Mesenchymal stem cell (in vitro differentiated cells and primary cell): ENCODE results near the gene OR4K2. TPM values are rescaled to one million over a fixed set of nuclear protein-coding genes. Genes with fewer than 3 reads are reported as not detected.
"Not testable (repeated sequence)": the region's sequence is repeated elsewhere in the genome, so short reads cannot be mapped to it uniquely, and the experiment has no call there.

Experiments used
- DNase-seq: peaks from one replicate; pipeline ENCODE4 v3.0.0-alpha.2; 2013
- H2AFZ ChIP-seq: one replicate; pipeline ENCODE4 v1.6.1; 2013; ENCODE audit warnings: low read depth, mild to moderate bottlenecking, control low read depth, inconsistent platforms, low read length, moderate library complexity
- H2AK5ac ChIP-seq: 2 replicates; pipeline ENCODE4 v1.6.1; 2013; ENCODE audit warnings: low read length, moderate library complexity, mild to moderate bottlenecking, inconsistent platforms; ENCODE audit not compliant: severe bottlenecking
- H2BK120ac ChIP-seq: one replicate; pipeline ENCODE4 v1.6.1; 2013; ENCODE audit warnings: low read depth, mild to moderate bottlenecking, inconsistent platforms, low read length, moderate library complexity
- H2BK12ac ChIP-seq, 2 experiments: one replicate each; pipeline ENCODE4 v1.6.1; 2013; ENCODE audit warnings: inconsistent platforms in 2 of 2, low read length in 2 of 2, mild to moderate bottlenecking in 2 of 2, moderate library complexity in 2 of 2, control low read depth in 1 of 2
- H2BK15ac ChIP-seq: one replicate; pipeline ENCODE4 v1.6.1; 2013; ENCODE audit warnings: mild to moderate bottlenecking, low read depth, inconsistent platforms; ENCODE audit not compliant: poor library complexity, severe bottlenecking
- H2BK5ac ChIP-seq: 2 replicates; pipeline ENCODE4 v1.6.1; 2013; ENCODE audit warnings: low read depth, mild to moderate bottlenecking, low read length, control low read depth, inconsistent platforms; ENCODE audit not compliant: poor library complexity, severe bottlenecking
- H3K14ac ChIP-seq, 2 experiments: one replicate each; pipeline ENCODE4 v1.6.1; 2013; ENCODE audit warnings: inconsistent platforms in 2 of 2, low read length in 2 of 2, control low read depth in 1 of 2, mild to moderate bottlenecking in 1 of 2, moderate library complexity in 1 of 2
- H3K18ac ChIP-seq, 2 experiments: one replicate each; pipeline ENCODE4 v1.6.1; 2013; ENCODE audit warnings: inconsistent platforms in 2 of 2, low read length in 2 of 2, control low read depth in 1 of 2, low read depth in 1 of 2, mild to moderate bottlenecking in 1 of 2
- H3K23ac ChIP-seq, 2 experiments: one replicate each; pipeline ENCODE4 v1.6.1; 2013; ENCODE audit warnings: inconsistent platforms in 2 of 2, low read length in 2 of 2, mild to moderate bottlenecking in 2 of 2, moderate library complexity in 2 of 2, control low read depth in 1 of 2
- H3K27ac ChIP-seq: 2 replicates; pipeline ENCODE4 v1.5.1; 2013; ENCODE audit warnings: mild to moderate bottlenecking, moderate library complexity, low read length, control low read depth, inconsistent platforms; ENCODE audit not compliant: poor library complexity, severe bottlenecking
- H3K27me3 ChIP-seq, 2 experiments: 2 replicates each; pipeline versions ENCODE4 v1.6.1 to v1.7.0; 2013; ENCODE audit warnings: low read length in 2 of 2, mild to moderate bottlenecking in 2 of 2, moderate library complexity in 2 of 2, control low read depth in 1 of 2, inconsistent platforms in 1 of 2; ENCODE audit not compliant: control insufficient read depth in 1 of 2, insufficient read depth in 1 of 2
- H3K36me3 ChIP-seq, 2 experiments: 2 replicates each; pipeline versions ENCODE4 v1.6.1 to v1.7.0; 2013; ENCODE audit warnings: low read length in 2 of 2, control low read depth in 1 of 2, inconsistent platforms in 1 of 2, low read depth in 1 of 2, mild to moderate bottlenecking in 1 of 2; ENCODE audit not compliant: insufficient read depth in 2 of 2, control insufficient read depth in 1 of 2
- H3K4ac ChIP-seq, 2 experiments: one replicate each; pipeline ENCODE4 v1.6.1; 2013; ENCODE audit warnings: inconsistent platforms in 2 of 2, low read length in 2 of 2, mild to moderate bottlenecking in 2 of 2, moderate library complexity in 2 of 2, control low read depth in 1 of 2, low read depth in 1 of 2
- H3K4me1 ChIP-seq: 2 replicates; pipeline ENCODE4 v1.6.1; 2013; ENCODE audit warnings: low read depth, low read length, control low read depth; ENCODE audit not compliant: control insufficient read depth, insufficient read depth
- H3K4me2 ChIP-seq: 2 replicates; pipeline ENCODE4 v1.6.1; 2013; ENCODE audit warnings: low read length, mild to moderate bottlenecking, inconsistent platforms; ENCODE audit not compliant: poor library complexity, severe bottlenecking
- H3K4me3 ChIP-seq, 2 experiments: 2 replicates each; pipeline versions ENCODE4 v1.5.1 to v1.7.0; 2013; ENCODE audit warnings: low read length in 2 of 2, mild to moderate bottlenecking in 2 of 2, control low read depth in 1 of 2, low read depth in 1 of 2; ENCODE audit not compliant: insufficient read depth in 1 of 2
- H3K79me1 ChIP-seq: replicated peaks from 2 replicates; pipeline ENCODE4 v1.6.1; 2013; ENCODE audit warnings: mild to moderate bottlenecking, control low read depth, low read length, inconsistent platforms; ENCODE audit not compliant: poor library complexity, severe bottlenecking
- H3K9ac ChIP-seq: 2 replicates; pipeline ENCODE4 v1.7.0; 2013; ENCODE audit warnings: mild to moderate bottlenecking, low read length, moderate library complexity
- H3K9me3 ChIP-seq: 2 replicates; pipeline ENCODE4 v1.7.0; 2013; ENCODE audit warnings: mild to moderate bottlenecking, low read length; ENCODE audit not compliant: control insufficient read depth
- H4K8ac ChIP-seq: one replicate; pipeline ENCODE4 v1.6.1; 2013; ENCODE audit warnings: inconsistent platforms, mild to moderate bottlenecking, low read length, moderate library complexity
- H4K91ac ChIP-seq: one replicate; pipeline ENCODE4 v1.6.1; 2013; ENCODE audit warnings: mild to moderate bottlenecking, low read length, inconsistent platforms
- WGBS: methylation state at CpG from one replicate; pipeline ENCODE4 v1.1.7; 2013; ENCODE audit warnings: mixed read lengths; 5-methylcytosine and 5-hydroxymethylcytosine counted together
- polyA plus RNA-seq, 2 experiments: library from polyadenylated mRNA; stranded (reverse); fragments of 200-250 nt; gene quantifications; one replicate each; pipeline ENCODE4 v1.2.3, GENCODE V29; 2013

The OR4K2 gene
- not detected for polyA plus RNA-seq (2013, experiment 1 of 2)
- polyA plus RNA-seq (2013, experiment 2 of 2), result not detected

DNA sequence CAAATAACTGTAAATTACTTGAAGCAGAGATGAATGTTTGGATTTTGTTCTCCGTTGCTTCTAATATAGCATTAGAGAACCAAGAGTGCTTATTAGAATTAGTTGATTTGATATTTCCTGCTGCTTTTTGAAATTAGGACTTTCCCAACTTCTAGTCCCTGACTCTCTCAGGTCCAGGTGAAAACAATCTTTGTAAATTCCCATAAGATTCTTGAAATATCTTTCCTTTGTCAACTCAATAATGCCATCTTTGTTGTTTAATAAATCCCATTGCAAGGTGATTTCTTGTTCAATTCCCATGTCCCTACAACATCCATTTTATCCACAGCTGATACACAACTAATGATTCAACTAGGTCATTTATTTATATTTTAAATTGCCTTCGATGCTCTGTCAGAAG, at the start of gene OR4K2:
Gene OR4K2, plus strand, starts transcription at position 301 of the 400 bp plus-strand sequence. CDS start 1,126 bp downstream, outside the sequence.
- no peak within 1 kb of the TSS for H4K91ac ChIP-seq
- H3K4me1 ChIP-seq, result no peaks in the 10 kb centered on the region
- H2BK12ac ChIP-seq, result no peak within 1 kb of the TSS
- H2AK5ac ChIP-seq, result no peak within 1 kb of the TSS
- no peak within 1 kb of the TSS for H4K8ac ChIP-seq
- no peak within 1 kb of the TSS for H2BK120ac ChIP-seq
- H3K18ac ChIP-seq, result no peak within 1 kb of the TSS
- no peak within 1 kb of the TSS for H2AFZ ChIP-seq
- no peak within 1 kb of the TSS for H3K23ac ChIP-seq
- DNase-seq, result no peak
- H2BK15ac ChIP-seq, result no peak within 1 kb of the TSS
- no peak within 1 kb of the TSS for H3K9ac ChIP-seq
- no peak within 1 kb of the TSS for H3K14ac ChIP-seq
- H3K79me1 ChIP-seq, result no peaks in the 10 kb centered on the region
- WGBS, result no CpG with 5 or more reads among the region's 2 CpGs
- no peaks in the 10 kb centered on the region for H3K36me3 ChIP-seq
- H3K9me3 ChIP-seq, result no peaks in the 10 kb centered on the region
- no peak within 1 kb of the TSS for H3K4me2 ChIP-seq
- H3K27ac ChIP-seq, result no peak within 1 kb of the TSS
- H3K4me3 ChIP-seq, result no peak within 1 kb of the TSS
- no peak within 1 kb of the TSS for H2BK5ac ChIP-seq
- no peak within 1 kb of the TSS for H3K4ac ChIP-seq
- no peaks in the 10 kb centered on the region for H3K27me3 ChIP-seq

DNA sequence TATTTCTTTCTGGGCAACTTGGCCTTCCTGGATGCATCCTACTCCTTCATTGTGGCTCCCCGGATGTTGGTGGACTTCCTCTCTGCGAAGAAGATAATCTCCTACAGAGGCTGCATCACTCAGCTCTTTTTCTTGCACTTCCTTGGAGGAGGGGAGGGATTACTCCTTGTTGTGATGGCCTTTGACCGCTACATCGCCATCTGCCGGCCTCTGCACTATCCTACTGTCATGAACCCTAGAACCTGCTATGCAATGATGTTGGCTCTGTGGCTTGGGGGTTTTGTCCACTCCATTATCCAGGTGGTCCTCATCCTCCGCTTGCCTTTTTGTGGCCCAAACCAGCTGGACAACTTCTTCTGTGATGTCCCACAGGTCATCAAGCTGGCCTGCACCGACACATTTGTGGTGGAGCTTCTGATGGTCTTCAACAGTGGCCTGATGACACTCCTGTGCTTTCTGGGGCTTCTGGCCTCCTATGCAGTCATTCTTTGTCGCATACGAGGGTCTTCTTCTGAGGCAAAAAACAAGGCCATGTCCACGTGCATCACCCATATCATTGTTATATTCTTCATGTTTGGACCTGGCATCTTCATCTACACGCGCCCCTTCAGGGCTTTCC, 47.2 kb upstream of the OR4K2 start:
- DNase-seq, result not testable (repeated sequence)

GRCh38 chr14:19828314-19828713, 46.6 kb upstream of the OR4K2 start:
- Histone ChIP-seq H3K27ac (no peak overlapping the region), H3K9me3 (no peaks in the 10 kb centered on the region), H3K4me3 (no peak overlapping the region), H3K9ac (no peak overlapping the region), H3K4me1 (no peaks in the 10 kb centered on the region), H3K27me3 (no peaks in the 10 kb centered on the region), H2BK120ac (no peak overlapping the region), H2BK5ac (no peak overlapping the region), H4K8ac (no peak overlapping the region), H2AFZ (no peak overlapping the region), H3K36me3 (no peaks in the 10 kb centered on the region), H3K79me1 (no peaks in the 10 kb centered on the region), H3K14ac (no peak overlapping the region), H2AK5ac (no peak overlapping the region), H4K91ac (no peak overlapping the region), H3K4ac (no peak overlapping the region), H3K18ac (no peak overlapping the region), H2BK12ac (no peak overlapping the region), H2BK15ac (no peak overlapping the region), H3K23ac (no peak overlapping the region), H3K4me2 (no peak overlapping the region)
- DNase-seq, result no peak
- WGBS, result no CpG with 5 or more reads among the region's 2 CpGs

More for the DNA sequence above, 47.2 kb upstream of the OR4K2 start:
- not testable (repeated sequence) for H2AFZ ChIP-seq, H3K27me3 ChIP-seq, H2AK5ac ChIP-seq, H3K4me2 ChIP-seq, H3K9ac ChIP-seq, H3K4me1 ChIP-seq, H3K9me3 ChIP-seq, H3K4me3 ChIP-seq, H3K4ac ChIP-seq, H2BK5ac ChIP-seq, H2BK120ac ChIP-seq, H3K23ac ChIP-seq, H4K8ac ChIP-seq, H2BK15ac ChIP-seq, H3K36me3 ChIP-seq, H3K18ac ChIP-seq, H2BK12ac ChIP-seq, H3K27ac ChIP-seq, H3K79me1 ChIP-seq, H4K91ac ChIP-seq, H3K14ac ChIP-seq
- WGBS, result 66% methylated on average over 7 of the region's 12 CpGs

GRCh38 chr14:19834203-19834848, 40.6 kb upstream of the OR4K2 start:
- not testable (repeated sequence) for H2BK15ac ChIP-seq, H2BK5ac ChIP-seq, H3K4me1 ChIP-seq, DNase-seq, H3K27ac ChIP-seq, H3K27me3 ChIP-seq, H3K9ac ChIP-seq, H3K18ac ChIP-seq, H3K79me1 ChIP-seq, H3K4me3 ChIP-seq, H3K23ac ChIP-seq, H2BK12ac ChIP-seq, H4K91ac ChIP-seq, H3K36me3 ChIP-seq, H2AFZ ChIP-seq, H2AK5ac ChIP-seq, H3K4me2 ChIP-seq, H3K4ac ChIP-seq, H4K8ac ChIP-seq, H2BK120ac ChIP-seq, H3K14ac ChIP-seq
- WGBS, result 78% methylated on average over 8 of the region's 8 CpGs
- H3K9me3 ChIP-seq, result peaks cover 35% of the 10 kb centered on the region
